B cell (primary cell): ENCODE data around the gene FBXO30. TPM values are rescaled to one million over a fixed set of nuclear protein-coding genes. Genes with fewer than 3 reads are reported as not detected.

Source experiments
- ATAC-seq: fragments of 200-7000 bp; cut with Tn5 transposase; one replicate; pipeline ENCODE4 v1.10.0; 2021; ENCODE audit warnings: low read depth, mild to moderate bottlenecking, moderate number of reproducible peaks, moderate library complexity
- CTCF ChIA-PET: fragments of 350-600 bp; sonication (Branson Sonifier 250); formaldehyde crosslinking; loops from one replicate; lab custom pipeline; 2021; ENCODE audit warnings: antibody characterized with exemption, inconsistent platforms; lab: Charles Lee
- POLR2A ChIA-PET: fragments of 350-600 bp; sonication (Branson Sonifier 250); formaldehyde crosslinking; loops from one replicate; lab custom pipeline; 2021; ENCODE audit warnings: antibody characterized with exemption; lab: Charles Lee
- DNase-seq: peaks from one replicate; pipeline ENCODE4 v3.0.0; 2013
- H2AFZ ChIP-seq: 2 replicates; pipeline ENCODE4 v1.6.1; 2012; ENCODE audit warnings: mild to moderate bottlenecking, low read depth, low read length; ENCODE audit not compliant: insufficient read depth, poor library complexity, severe bottlenecking
- H3K27ac ChIP-seq, 2 donors: 1 replicate in 1 of 2; 2 replicates in 1 of 2; pipeline ENCODE4 v1.5.1; 2012 to 2013; ENCODE audit warnings: low read length in 2 of 2, mild to moderate bottlenecking in 2 of 2, moderate library complexity in 1 of 2
- H3K27me3 ChIP-seq, 4 experiments: fragments of 200-600 bp in 1 of 4; sonication (generic) in 1 of 4; replicated peaks in 1 of 4; 1 replicate in 2 of 4; 2 replicates in 2 of 4; pipeline versions ENCODE4 v1.6.1 to v1.7.0; 2013 to 2016; ENCODE audit warnings: low read length in 3 of 4, mild to moderate bottlenecking in 2 of 4, mixed read lengths in 1 of 4, moderate library complexity in 1 of 4; ENCODE audit not compliant: insufficient read depth in 4 of 4, control insufficient read depth in 3 of 4; ENCODE audit errors: control extremely low read depth in 1 of 4
- H3K36me3 ChIP-seq, 2 experiments: replicated peaks in 1 of 2; 1 replicate in 1 of 2; 2 replicates in 1 of 2; pipeline versions ENCODE4 v1.6.1 to v1.7.1; 2013; ENCODE audit warnings: low read length in 1 of 2; ENCODE audit not compliant: insufficient read depth in 2 of 2, control insufficient read depth in 1 of 2; ENCODE audit errors: control extremely low read depth in 1 of 2, extremely low read depth in 1 of 2
- H3K4me1 ChIP-seq, 2 donors: fragments of 200-600 bp in 1 of 2; sonication (generic) in 1 of 2; 1 replicate in 1 of 2; 2 replicates in 1 of 2; pipeline versions ENCODE4 v1.5.1 to v1.6.1; 2013 to 2017; ENCODE audit warnings: low read length in 2 of 2; ENCODE audit not compliant: control insufficient read depth in 2 of 2, insufficient read depth in 2 of 2
- H3K4me2 ChIP-seq: replicated peaks from 2 replicates; pipeline ENCODE3; 2012; ENCODE audit warnings: mild to moderate bottlenecking, low read depth, low read length; ENCODE audit not compliant: poor library complexity, severe bottlenecking
- H3K4me3 ChIP-seq, 5 experiments: fragments of 200-600 bp in 1 of 5; sonication (generic) in 1 of 5; 1 replicate in 3 of 5; 2 replicates in 2 of 5; pipeline versions ENCODE4 v1.5.1 to v1.7.0; 2011 to 2016; ENCODE audit warnings: low read length in 4 of 5, mild to moderate bottlenecking in 4 of 5, low read depth in 2 of 5, control low read depth in 1 of 5, moderate library complexity in 1 of 5; ENCODE audit not compliant: insufficient read depth in 1 of 5; ENCODE audit errors: control extremely low read depth in 1 of 5, extremely low read depth in 1 of 5
- H3K79me2 ChIP-seq: fragments of 200-600 bp; sonication (generic); one replicate; pipeline ENCODE4 v1.6.0; 2016; ENCODE audit warnings: low read length; ENCODE audit not compliant: control insufficient read depth, insufficient read depth
- H3K9ac ChIP-seq: fragments of 200-600 bp; sonication (generic); 2 replicates; pipeline ENCODE4 v1.6.1; 2017; ENCODE audit warnings: mild to moderate bottlenecking, low read length, moderate library complexity
- H3K9me3 ChIP-seq, 3 donors: one replicate each; pipeline versions ENCODE4 v1.6.1 to v1.7.1; 2013; ENCODE audit warnings: low read length in 2 of 3; ENCODE audit not compliant: control insufficient read depth in 2 of 3, insufficient read depth in 1 of 3; ENCODE audit errors: control extremely low read depth in 1 of 3
- H4K20me1 ChIP-seq: 2 replicates; pipeline ENCODE4 v1.6.0; 2012; ENCODE audit warnings: mild to moderate bottlenecking, low read length; ENCODE audit not compliant: insufficient read depth, control insufficient read depth, poor library complexity, severe bottlenecking
- H3K27ac Mint-ChIP-seq: one replicate; pipeline ENCODE4 v1.8.0; 2021; ENCODE audit warnings: mixed read lengths
- H3K27me3 Mint-ChIP-seq: one replicate; pipeline ENCODE4 v1.8.0; 2021; ENCODE audit warnings: mixed read lengths
- H3K4me1 Mint-ChIP-seq: one replicate; pipeline ENCODE4 v1.8.0; 2021; ENCODE audit warnings: mixed read lengths
- H3K4me3 Mint-ChIP-seq: one replicate; pipeline ENCODE4 v1.8.0; 2021; ENCODE audit warnings: mixed read lengths
- H3K9me3 Mint-ChIP-seq: one replicate; pipeline ENCODE4 v1.8.0; 2022; ENCODE audit warnings: mixed read lengths; ENCODE audit not compliant: insufficient read depth
- EZH2 ChIP-seq: IDR thresholded peaks from 2 replicates; pipeline ENCODE4 v1.6.1; 2012; ENCODE audit warnings: borderline replicate concordance, low read depth, mild to moderate bottlenecking, moderate library complexity, low read length; ENCODE audit not compliant: insufficient read depth, poor library complexity, severe bottlenecking
- WGBS: methylation state at CpG from one replicate; pipeline ENCODE4 v1.1.5; 2013; ENCODE audit warnings: missing lambda C conversion rate; ENCODE audit not compliant: insufficient coverage; 5-methylcytosine and 5-hydroxymethylcytosine counted together
- intact Hi-C: fragments of 100-400 bp; cut with micrococcal nuclease; formaldehyde crosslinking; loops from one replicate; pipeline ENCODE4 v1.10.0; 2022
- polyA plus RNA-seq: library from polyadenylated mRNA; depleted of rRNA; stranded (reverse); fragments of >200 nt; gene quantifications from 2 replicates; pipeline ENCODE4 v1.2.3, GENCODE V29; 2012
- total RNA-seq, 2 donors: library from RNA; stranded (reverse); fragments of 120-200 nt in 1 of 2; gene quantifications; 1 replicate in 1 of 2; 2 replicates in 1 of 2; pipeline versions ENCODE4 v1.2.3 to v1.2.4, GENCODE V29; 2013 to 2022
- TF ChIP-seq, protein P1 (sequence below): fragments of 200-600 bp; IDR thresholded peaks from one replicate; pipeline ENCODE4 v1.8.0; 2022; ENCODE audit warnings: antibody characterized with exemption, mild to moderate bottlenecking

Gene FBXO30
- total and polyA plus RNA-seq, 2 donors (not counting 1 experiment from before 2014, with no cell fraction given), result 0.85 to 9.7 TPM

DNA sequence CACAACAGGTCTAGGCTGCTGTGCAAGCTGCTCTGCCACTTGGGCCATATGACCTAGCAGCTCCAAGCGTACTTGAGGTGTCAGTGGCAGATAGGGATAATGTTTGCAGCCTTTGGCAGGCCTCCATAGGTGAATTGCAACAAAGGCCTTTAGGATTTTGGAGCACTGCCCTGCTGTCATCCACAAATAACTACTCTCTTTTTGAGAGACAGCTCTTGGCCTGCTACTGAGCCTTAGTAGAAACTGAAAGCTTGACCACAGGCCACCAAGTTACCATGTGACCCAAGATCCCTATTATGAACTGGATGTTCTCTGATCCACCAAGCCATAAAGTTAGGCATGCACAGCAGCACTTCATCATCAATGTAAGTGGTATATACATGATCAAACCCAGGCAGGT lies 29.9 kb downstream of the FBXO30 start:
- H3K36me3 ChIP-seq, result no peaks in the 10 kb centered on the region
- Mint-ChIP-seq H3K4me1 (no peaks in the 10 kb centered on the region), H3K27me3 (no peaks in the 10 kb centered on the region), H3K27ac (no peak overlapping the region), H3K9me3 (no peaks in the 10 kb centered on the region), H3K4me3 (no peak overlapping the region)
- H3K27ac ChIP-seq, result no peak overlapping the region
- H3K4me3 ChIP-seq, result no peak overlapping the region
- H2AFZ ChIP-seq, result no peak overlapping the region
- no peaks in the 10 kb centered on the region for H3K79me2 ChIP-seq
- no peaks in the 10 kb centered on the region for H4K20me1 ChIP-seq
- no peak overlapping the region for H3K9ac ChIP-seq
- TF ChIP-seq, protein P1, sequence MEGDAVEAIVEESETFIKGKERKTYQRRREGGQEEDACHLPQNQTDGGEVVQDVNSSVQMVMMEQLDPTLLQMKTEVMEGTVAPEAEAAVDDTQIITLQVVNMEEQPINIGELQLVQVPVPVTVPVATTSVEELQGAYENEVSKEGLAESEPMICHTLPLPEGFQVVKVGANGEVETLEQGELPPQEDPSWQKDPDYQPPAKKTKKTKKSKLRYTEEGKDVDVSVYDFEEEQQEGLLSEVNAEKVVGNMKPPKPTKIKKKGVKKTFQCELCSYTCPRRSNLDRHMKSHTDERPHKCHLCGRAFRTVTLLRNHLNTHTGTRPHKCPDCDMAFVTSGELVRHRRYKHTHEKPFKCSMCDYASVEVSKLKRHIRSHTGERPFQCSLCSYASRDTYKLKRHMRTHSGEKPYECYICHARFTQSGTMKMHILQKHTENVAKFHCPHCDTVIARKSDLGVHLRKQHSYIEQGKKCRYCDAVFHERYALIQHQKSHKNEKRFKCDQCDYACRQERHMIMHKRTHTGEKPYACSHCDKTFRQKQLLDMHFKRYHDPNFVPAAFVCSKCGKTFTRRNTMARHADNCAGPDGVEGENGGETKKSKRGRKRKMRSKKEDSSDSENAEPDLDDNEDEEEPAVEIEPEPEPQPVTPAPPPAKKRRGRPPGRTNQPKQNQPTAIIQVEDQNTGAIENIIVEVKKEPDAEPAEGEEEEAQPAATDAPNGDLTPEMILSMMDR, result no peak
- CTCF ChIA-PET, result no interaction called here
- no peak overlapping the region for H3K4me2 ChIP-seq
- WGBS, result 100% methylated on average over 1 of the region's 1 CpG
- DNase-seq (no peak), ATAC-seq (no peak)
- intact Hi-C loops, result no loop called here
- no peaks in the 10 kb centered on the region for H3K4me1 ChIP-seq
- POLR2A ChIA-PET, result no interaction called here
- H3K9me3 ChIP-seq, result no peaks in the 10 kb centered on the region
- H3K27me3 ChIP-seq, result no peaks in the 10 kb centered on the region

DNA sequence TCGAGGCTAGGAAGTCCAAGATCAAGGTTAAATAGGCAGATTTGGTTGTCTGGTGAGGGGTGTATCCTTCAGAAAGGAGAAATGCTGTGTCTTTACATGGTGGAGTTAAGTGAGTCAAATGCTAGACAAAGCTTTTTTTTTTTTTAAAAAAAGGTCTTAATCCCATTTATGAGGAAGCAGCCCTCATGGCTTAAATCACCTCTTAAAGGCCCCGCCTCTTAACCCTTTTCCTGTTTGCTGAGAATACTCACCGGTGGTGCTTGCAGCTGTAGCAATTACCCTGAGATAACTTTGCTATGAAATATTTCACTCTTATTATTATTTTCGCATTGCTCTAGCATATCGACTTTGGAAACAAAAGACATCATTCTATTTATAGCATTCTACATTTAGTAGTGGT lies 30.8 kb downstream of the FBXO30 start:
- H4K20me1 ChIP-seq, result no peaks in the 10 kb centered on the region
- POLR2A ChIA-PET, result no interaction called here
- H3K79me2 ChIP-seq, result no peaks in the 10 kb centered on the region
- CTCF ChIA-PET, result no interaction called here
- Mint-ChIP-seq H3K4me3 (no peak overlapping the region), H3K9me3 (no peaks in the 10 kb centered on the region), H3K4me1 (no peaks in the 10 kb centered on the region), H3K27me3 (no peaks in the 10 kb centered on the region), H3K27ac (no peak overlapping the region)
- intact Hi-C loops, result no loop called here
- TF ChIP-seq, protein P1, result no peak
- TF ChIP-seq EZH2, result no peak
- no peaks in the 10 kb centered on the region for H3K27me3 ChIP-seq
- H3K36me3 ChIP-seq, result no peaks in the 10 kb centered on the region
- H3K9ac ChIP-seq, result no peak overlapping the region
- WGBS, result no CpG with 5 or more reads among the region's 5 CpGs
- H3K9me3 ChIP-seq, result no peaks in the 10 kb centered on the region
- no peak overlapping the region for H3K4me3 ChIP-seq
- no peak overlapping the region for H3K27ac ChIP-seq
- no peak overlapping the region for H2AFZ ChIP-seq
- H3K4me2 ChIP-seq, result no peak overlapping the region
- ATAC-seq (no peak), DNase-seq (no peak)
- no peaks in the 10 kb centered on the region for H3K4me1 ChIP-seq
